Measurements from ENCODE around the gene EMILIN1.
A peak's percentile ranks its signal among the peaks of the same experiment; 100 is the strongest.

Gene EMILIN1

DNA sequence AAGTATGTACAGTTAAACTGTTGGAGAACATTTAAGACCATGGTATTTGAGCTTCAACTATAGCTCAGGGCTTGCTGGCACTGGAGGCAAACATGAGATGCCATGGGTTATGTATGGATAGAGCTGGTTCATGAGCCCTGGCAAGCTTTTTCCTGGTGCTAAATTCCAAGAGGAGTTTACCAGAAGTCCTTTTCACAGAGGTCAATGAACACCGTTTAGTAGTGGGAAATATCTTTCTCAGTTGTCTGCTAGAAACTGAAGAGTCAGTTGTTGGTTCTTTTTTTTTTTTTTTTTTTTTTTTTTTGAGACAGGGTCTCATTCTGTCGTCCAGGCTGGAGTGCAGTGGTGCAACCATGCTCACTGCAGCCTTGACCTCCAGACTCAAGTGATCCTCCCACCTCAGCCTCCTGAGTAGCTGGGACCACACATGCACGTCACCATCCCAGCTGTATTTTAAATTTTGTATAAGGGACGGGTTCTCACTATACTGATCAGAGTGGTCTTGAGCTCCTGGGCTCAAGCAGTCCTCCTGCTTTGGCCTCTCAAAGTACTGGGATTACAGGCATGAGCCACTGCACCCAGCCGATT lies 9.5 kb downstream of the EMILIN1 start:
- Histone ChIP-seq H3K27ac (ENCODE audit: low read depth, low read length) (no peak overlapping the region), H3K9ac (ENCODE audit: low read length) (no peak overlapping the region)

DNA sequence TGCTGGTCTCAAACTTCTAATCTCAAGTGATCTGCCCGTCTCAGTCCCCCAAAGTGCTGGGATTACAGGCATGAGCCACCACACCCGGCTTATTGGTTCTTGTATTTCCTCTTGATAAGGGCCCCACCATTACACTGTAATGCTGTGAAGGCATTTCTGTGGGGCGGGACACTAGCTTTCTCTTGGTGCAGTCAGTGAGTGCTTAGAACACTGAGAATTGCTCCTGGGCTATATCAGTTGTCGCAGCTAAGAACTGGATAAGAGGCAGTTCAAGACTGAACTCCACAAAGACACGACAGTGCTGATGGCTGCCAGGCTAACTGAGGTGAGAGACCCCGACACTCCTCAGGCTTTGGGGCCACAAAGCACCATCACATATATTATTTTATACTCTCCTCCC lies 10.2 kb downstream of the EMILIN1 start:
- no peak overlapping the region for H3K4me3 ChIP-seq (ENCODE audit: low read depth, low read length)
- H3K9ac ChIP-seq (ENCODE audit: low read length), result no peak overlapping the region
- no peaks in the 10 kb centered on the region for H3K9me3 ChIP-seq (ENCODE audit: control insufficient read depth, insufficient read depth, low read depth, low read length)
- peaks cover 10% of the 10 kb centered on the region; the same call in 1 of the 2 replicates for H3K27me3 ChIP-seq (ENCODE audit: control insufficient read depth, insufficient read depth, low read length)
- no peak overlapping the region for H3K27ac ChIP-seq (ENCODE audit: low read depth, low read length)
- 0 out of 2 replicates have a peak, but pooled peaks cover 7% of the 10 kb centered on the region for H3K4me1 ChIP-seq (ENCODE audit: control insufficient read depth, insufficient read depth, low read length)
- H3K36me3 ChIP-seq (ENCODE audit: control insufficient read depth, insufficient read depth, low read length), result no peaks in the 10 kb centered on the region

More for the DNA sequence above, 9.5 kb downstream of the EMILIN1 start:
- 0 out of 2 replicates have a peak, but pooled peaks cover 7% of the 10 kb centered on the region for H3K4me1 ChIP-seq (ENCODE audit: control insufficient read depth, insufficient read depth, low read length)
- H3K9me3 ChIP-seq (ENCODE audit: control insufficient read depth, insufficient read depth, low read depth, low read length), result no peaks in the 10 kb centered on the region
- peak overlapping the region; percentile 64; the same call in 1 of the 2 replicates for H3K4me3 ChIP-seq (ENCODE audit: low read depth, low read length)
- H3K36me3 ChIP-seq (ENCODE audit: control insufficient read depth, insufficient read depth, low read length), result no peaks in the 10 kb centered on the region
- H3K27me3 ChIP-seq (ENCODE audit: control insufficient read depth, insufficient read depth, low read length), result peaks cover 10% of the 10 kb centered on the region; the same call in 1 of the 2 replicates

DNA sequence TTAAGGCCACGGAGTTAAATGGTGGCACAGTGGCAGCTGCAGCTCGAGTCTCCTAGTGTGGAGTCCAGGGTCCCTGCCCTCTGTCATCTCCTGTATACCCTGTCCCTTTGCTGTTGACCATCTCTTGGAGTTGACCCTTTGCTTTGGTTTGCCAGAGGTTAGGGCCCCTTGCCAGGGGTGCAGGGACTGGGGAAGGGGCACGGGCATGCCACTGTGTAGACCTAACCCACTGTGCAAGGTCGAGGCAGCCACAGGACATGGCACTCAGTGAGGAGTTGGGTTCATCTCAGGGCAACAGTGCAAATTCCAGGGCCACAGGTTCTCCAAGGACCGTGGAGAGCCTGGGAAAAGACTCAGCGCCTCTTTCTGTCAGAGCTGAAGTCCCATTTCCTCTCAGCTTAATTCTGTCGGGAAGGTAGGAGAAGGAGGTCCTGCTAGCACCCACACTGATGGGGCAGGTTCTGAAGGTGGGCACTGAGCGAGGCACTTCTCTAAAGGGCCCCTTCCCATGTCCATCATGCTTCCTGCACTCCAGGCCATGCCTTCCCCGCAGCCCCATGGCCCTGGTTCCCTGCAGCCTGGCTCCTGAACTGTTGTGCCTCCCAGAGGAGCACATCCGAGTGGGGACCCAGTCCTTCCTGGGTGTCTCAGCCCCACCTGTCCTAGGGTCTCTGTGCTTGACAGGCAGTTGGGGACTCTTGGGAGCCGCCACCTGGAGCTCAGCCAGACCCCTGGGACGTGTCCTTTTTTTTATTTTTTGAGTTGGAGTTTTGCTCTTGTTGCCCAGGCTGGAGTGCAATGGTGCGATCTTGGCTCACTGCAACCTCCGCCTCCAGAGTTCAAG lies 10.9 kb downstream of the EMILIN1 start:
- Histone ChIP-seq H3K9ac (ENCODE audit: low read length) (no peak overlapping the region), H3K4me3 (ENCODE audit: low read depth, low read length) (no peak overlapping the region)

DNA sequence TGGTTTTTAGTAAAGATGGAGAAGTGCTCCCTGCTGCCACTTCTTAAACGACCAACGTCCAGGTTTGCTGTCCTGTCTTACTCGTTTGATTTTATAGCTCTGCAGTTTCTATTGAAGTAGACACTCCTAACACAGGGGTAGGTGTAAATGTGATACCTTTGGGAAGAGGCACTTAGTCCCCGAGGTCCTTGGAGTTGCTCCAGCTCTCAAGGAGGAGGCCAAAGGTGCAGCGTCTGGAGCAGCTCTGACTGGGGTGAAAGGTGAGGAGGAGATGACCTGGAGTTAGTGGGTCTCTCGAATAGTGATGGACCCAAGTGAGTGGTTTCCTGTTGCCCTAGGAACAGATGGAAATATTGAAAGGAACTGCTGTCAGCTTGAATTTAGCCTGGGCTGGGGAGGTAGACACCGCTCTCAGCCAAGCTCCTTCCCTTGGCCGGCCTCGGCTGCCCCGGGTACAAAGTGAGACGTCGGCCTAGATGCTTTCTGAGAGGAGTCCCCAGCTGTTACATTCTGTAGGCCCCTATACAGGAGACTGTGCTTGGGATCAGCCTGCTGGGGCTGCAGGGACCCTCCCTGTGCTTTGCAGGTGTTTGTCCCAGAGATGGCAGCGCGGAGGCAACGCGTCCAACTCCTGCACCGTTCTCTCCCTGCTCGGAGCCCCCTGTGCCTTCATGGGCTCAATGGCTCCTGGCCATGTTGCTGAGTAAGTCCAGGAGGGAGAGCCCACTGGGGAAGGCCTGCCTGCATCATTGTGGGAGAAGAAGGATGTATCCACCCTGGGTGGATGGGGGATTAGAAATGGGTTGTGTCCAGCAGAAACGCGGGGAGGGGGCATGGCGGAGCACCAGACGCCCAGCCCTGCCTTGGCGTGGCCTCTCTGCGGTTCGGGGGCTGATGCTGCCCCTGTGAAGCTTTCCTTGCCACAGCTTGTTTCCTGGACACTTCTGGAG lies 13.6 kb downstream of the EMILIN1 start:
- Histone ChIP-seq H3K36me3 (ENCODE audit: control insufficient read depth, insufficient read depth, low read length) (no peaks in the 10 kb centered on the region), H3K27ac (ENCODE audit: low read depth, low read length) (no peak overlapping the region), H3K4me1 (ENCODE audit: control insufficient read depth, insufficient read depth, low read length) (peaks cover 10% of the 10 kb centered on the region), H3K9me3 (ENCODE audit: control insufficient read depth, insufficient read depth, low read depth, low read length) (no peaks in the 10 kb centered on the region), H3K9ac (ENCODE audit: low read length) (no peak overlapping the region), H3K27me3 (ENCODE audit: control insufficient read depth, insufficient read depth, low read length) (peaks cover 8% of the 10 kb centered on the region; the same call in 1 of the 2 replicates), H3K4me3 (ENCODE audit: low read depth, low read length) (no peak overlapping the region)

More for the DNA sequence above, 10.9 kb downstream of the EMILIN1 start:
- 0 out of 2 replicates have a peak, but pooled peaks cover 7% of the 10 kb centered on the region for H3K4me1 ChIP-seq (ENCODE audit: control insufficient read depth, insufficient read depth, low read length)
- H3K36me3 ChIP-seq (ENCODE audit: control insufficient read depth, insufficient read depth, low read length), result no peaks in the 10 kb centered on the region
- H3K27me3 ChIP-seq (ENCODE audit: control insufficient read depth, insufficient read depth, low read length), result peaks cover 10% of the 10 kb centered on the region; the same call in 1 of the 2 replicates
- no peak overlapping the region for H3K27ac ChIP-seq (ENCODE audit: low read depth, low read length)
- no peaks in the 10 kb centered on the region for H3K9me3 ChIP-seq (ENCODE audit: control insufficient read depth, insufficient read depth, low read depth, low read length)

GRCh38 chr2:27092696-27093429 lies 14.4 kb downstream of the EMILIN1 start:
- H3K36me3 ChIP-seq (ENCODE audit: control insufficient read depth, insufficient read depth, low read length), result no peaks in the 10 kb centered on the region
- no peaks in the 10 kb centered on the region; the same call in 1 of the 2 replicates for H3K27me3 ChIP-seq (ENCODE audit: control insufficient read depth, insufficient read depth, low read length)
- H3K4me1 ChIP-seq (ENCODE audit: control insufficient read depth, insufficient read depth, low read length), result peaks cover 7% of the 10 kb centered on the region
- H3K27ac ChIP-seq (ENCODE audit: low read depth, low read length), result no peak overlapping the region
- H3K4me3 ChIP-seq (ENCODE audit: low read depth, low read length), result no peak overlapping the region
- H3K9ac ChIP-seq (ENCODE audit: low read length), result no peak overlapping the region
- no peaks in the 10 kb centered on the region for H3K9me3 ChIP-seq (ENCODE audit: control insufficient read depth, insufficient read depth, low read depth, low read length)

DNA sequence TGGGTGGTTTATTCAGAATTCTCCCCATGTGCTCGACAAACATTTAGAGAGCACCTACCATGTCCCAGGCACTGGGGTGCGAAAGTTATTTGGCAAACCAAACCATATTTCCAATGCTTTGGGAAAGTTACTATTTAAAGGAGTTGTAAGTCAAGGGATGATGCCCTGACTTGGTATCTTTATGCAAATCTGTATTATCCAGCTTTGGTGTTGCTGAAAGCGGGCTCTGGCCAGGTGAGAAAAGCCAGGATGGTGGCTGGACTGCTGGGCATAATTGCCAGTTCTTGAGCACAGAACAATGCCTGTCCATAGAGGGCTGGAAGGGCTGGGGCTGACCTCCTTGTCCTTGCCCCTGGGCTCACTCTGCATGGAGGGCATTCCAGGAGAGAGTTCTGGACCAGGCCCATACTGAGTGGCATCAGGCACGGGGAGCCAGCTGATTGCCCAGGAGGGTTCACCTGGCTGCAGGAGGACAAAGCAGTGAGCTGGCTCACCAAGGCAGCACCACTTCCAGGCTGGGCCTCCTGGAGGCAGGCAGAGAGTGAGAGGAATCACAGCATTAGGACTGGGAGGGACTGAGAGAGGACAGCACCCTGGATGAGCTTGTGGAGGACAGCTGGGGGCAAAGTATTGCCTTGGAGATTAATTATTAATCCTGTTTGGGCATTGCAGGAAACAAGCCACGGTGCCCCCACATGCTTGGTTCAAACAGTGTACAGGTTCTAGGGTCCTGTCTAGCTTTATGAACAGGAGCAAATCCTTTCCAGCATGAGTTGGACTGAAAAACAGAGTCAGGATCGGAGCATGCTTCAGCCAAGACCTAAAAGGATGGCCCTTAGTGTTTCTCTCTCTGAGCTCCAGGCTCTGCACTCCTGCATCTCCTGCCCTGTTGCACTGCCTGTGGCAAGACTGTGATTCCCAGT lies 15.3 kb downstream of the EMILIN1 start:
- no peaks in the 10 kb centered on the region for H3K36me3 ChIP-seq (ENCODE audit: control insufficient read depth, insufficient read depth, low read length)
- H3K9me3 ChIP-seq (ENCODE audit: control insufficient read depth, insufficient read depth, low read depth, low read length), result no peaks in the 10 kb centered on the region
- no peak overlapping the region for H3K4me3 ChIP-seq (ENCODE audit: low read depth, low read length)
- no peak overlapping the region for H3K27ac ChIP-seq (ENCODE audit: low read depth, low read length)
- H3K9ac ChIP-seq (ENCODE audit: low read length), result no peak overlapping the region
- H3K4me1 ChIP-seq (ENCODE audit: control insufficient read depth, insufficient read depth, low read length), result peaks cover 7% of the 10 kb centered on the region
- H3K27me3 ChIP-seq (ENCODE audit: control insufficient read depth, insufficient read depth, low read length), result no peaks in the 10 kb centered on the region; the same call in 1 of the 2 replicates

DNA sequence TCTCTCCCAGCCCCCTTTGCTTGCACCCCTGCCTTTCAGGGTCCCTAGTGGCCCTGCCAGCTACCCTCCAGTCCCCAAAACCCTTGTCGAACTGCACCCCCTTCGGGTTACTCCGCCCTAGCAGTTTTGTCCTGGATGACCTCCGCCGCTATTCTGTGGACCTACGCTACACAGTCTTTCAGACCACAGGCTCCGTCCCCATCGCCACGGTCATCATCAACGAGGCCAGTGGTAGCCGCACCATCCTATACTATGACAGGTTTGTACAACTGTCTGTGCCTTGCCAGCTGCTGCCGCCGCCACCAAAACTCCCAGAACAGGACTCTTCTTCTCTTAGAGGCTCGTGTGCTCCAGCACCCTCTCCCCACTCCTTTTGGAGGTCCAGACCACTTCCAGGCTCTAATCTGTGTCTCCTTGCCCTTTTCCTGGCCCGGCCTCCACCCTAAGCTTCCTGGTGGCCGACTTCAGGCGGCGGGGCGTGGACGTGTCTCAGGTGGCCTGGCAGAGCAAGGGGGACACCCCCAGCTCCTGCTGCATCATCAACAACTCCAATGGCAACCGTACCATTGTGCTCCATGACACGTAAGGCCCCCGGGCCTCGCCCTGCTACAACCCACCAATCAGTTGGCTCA lies 16.1 kb downstream of the EMILIN1 start:
- H3K27ac ChIP-seq (ENCODE audit: low read depth, low read length), result no peak overlapping the region
- peaks cover 7% of the 10 kb centered on the region for H3K4me1 ChIP-seq (ENCODE audit: control insufficient read depth, insufficient read depth, low read length)
- no peaks in the 10 kb centered on the region for H3K9me3 ChIP-seq (ENCODE audit: control insufficient read depth, insufficient read depth, low read depth, low read length)
- no peak overlapping the region for H3K9ac ChIP-seq (ENCODE audit: low read length)
- no peaks in the 10 kb centered on the region for H3K36me3 ChIP-seq (ENCODE audit: control insufficient read depth, insufficient read depth, low read length)
- no peak overlapping the region for H3K4me3 ChIP-seq (ENCODE audit: low read depth, low read length)
- no peaks in the 10 kb centered on the region for H3K27me3 ChIP-seq (ENCODE audit: control insufficient read depth, insufficient read depth, low read length)

GRCh38 chr2:27095427-27095744 lies 17.0 kb downstream of the EMILIN1 start:
- peaks cover 7% of the 10 kb centered on the region for H3K4me1 ChIP-seq (ENCODE audit: control insufficient read depth, insufficient read depth, low read length)

DNA sequence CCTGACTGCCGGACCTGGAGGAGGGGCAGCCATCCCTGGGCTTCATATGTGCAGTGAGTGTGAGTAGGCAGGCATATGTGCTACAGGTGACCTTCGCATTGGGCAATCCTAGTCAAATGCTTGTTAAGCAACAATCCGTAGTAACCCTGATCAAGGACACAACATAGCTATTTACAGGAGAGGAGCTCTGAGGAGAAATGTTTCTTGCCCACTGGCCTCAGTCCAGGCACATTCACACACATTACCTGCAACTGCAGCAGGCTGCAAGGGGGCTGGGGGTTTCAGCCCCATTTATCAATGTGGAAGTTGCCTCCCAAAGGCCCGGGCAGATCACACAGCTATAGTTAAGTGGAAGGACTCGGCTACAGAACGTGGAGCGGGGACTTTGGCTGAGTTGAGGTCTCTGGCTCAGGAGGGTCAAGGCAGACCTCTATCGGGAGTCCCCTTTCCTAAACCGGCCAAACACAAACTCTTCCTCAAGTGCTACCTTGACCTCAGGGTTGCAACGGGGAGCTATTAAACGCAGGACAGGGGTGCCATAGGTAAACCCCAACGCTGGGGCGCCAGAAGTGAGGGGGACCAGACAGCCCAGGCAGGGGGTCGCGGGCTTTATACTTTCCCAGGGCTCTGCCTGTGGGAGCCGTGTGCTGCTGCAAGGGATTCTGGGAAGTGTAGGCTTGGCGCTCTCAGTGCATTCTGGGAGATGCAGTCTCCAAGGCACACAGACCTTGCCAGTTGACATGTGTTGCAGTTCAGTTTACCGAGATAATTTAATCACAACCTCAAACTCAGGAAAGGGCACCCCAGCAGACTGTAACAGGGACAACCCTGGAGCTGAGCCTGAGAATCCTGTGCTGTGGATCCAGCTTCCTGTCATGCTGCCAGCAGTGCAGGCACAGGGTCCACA lies 17.6 kb downstream of the EMILIN1 start:
- Histone ChIP-seq H3K36me3 (ENCODE audit: control insufficient read depth, insufficient read depth, low read length) (no peaks in the 10 kb centered on the region), H3K27me3 (ENCODE audit: control insufficient read depth, insufficient read depth, low read length) (no peaks in the 10 kb centered on the region), H3K4me3 (ENCODE audit: low read depth, low read length) (peak overlapping the region; percentile 48), H3K9me3 (ENCODE audit: control insufficient read depth, insufficient read depth, low read depth, low read length) (no peaks in the 10 kb centered on the region), H3K9ac (ENCODE audit: low read length) (no peak overlapping the region), H3K27ac (ENCODE audit: low read depth, low read length) (no peak overlapping the region), H3K4me1 (ENCODE audit: control insufficient read depth, insufficient read depth, low read length) (peaks cover 7% of the 10 kb centered on the region)

More at GRCh38 chr2:27095427-27095744, 17.0 kb downstream of the EMILIN1 start:
- H3K27ac ChIP-seq (ENCODE audit: low read depth, low read length), result no peak overlapping the region
- no peaks in the 10 kb centered on the region for H3K36me3 ChIP-seq (ENCODE audit: control insufficient read depth, insufficient read depth, low read length)
- H3K4me3 ChIP-seq (ENCODE audit: low read depth, low read length), result no peak overlapping the region
- H3K9ac ChIP-seq (ENCODE audit: low read length), result no peak overlapping the region
- H3K27me3 ChIP-seq (ENCODE audit: control insufficient read depth, insufficient read depth, low read length), result no peaks in the 10 kb centered on the region
- no peaks in the 10 kb centered on the region for H3K9me3 ChIP-seq (ENCODE audit: control insufficient read depth, insufficient read depth, low read depth, low read length)
